ENCODE results near the gene MIS12.

Gene MIS12

GRCh38 chr17:5473906-5474305, 12.5 kb upstream of the MIS12 start:
- Histone ChIP-seq H3K27me3 (ENCODE audit: insufficient read depth, low read length, poor library complexity, severe bottlenecking) (no peaks in the 10 kb centered on the region), H3K9me2 (replicated peaks; ENCODE audit: low read depth, low read length) (no peaks in the 10 kb centered on the region), H2AFZ (ENCODE audit: low read length) (no peak overlapping the region), H3K36me3 (ENCODE audit: insufficient read depth, low read length) (peaks cover 66% of the 10 kb centered on the region), H3K79me2 (ENCODE audit: insufficient read depth, low read length) (peaks cover 16% of the 10 kb centered on the region), H3K4me1 (ENCODE audit: insufficient read depth, low read length, poor library complexity, severe bottlenecking) (no peaks in the 10 kb centered on the region), H3K4me2 (ENCODE audit: low read depth, low read length, poor library complexity, severe bottlenecking) (no peak overlapping the region), H3K4me3 (ENCODE audit: low read length, poor library complexity, severe bottlenecking) (no peak overlapping the region), H3K9ac (ENCODE audit: low read depth, low read length, poor library complexity, severe bottlenecking) (no peak overlapping the region), H3F3A (ENCODE audit: low read depth) (no peaks in the 10 kb centered on the region), H4K20me1 (ENCODE audit: insufficient read depth, low read length, poor library complexity, severe bottlenecking) (peaks cover 4% of the 10 kb centered on the region), H3K9me3 (ENCODE audit: insufficient read depth, low read depth, low read length) (no peaks in the 10 kb centered on the region)
- TF ChIP-seq EZH2phosphoT487 (IDR thresholded peaks at IDR 0.05; ENCODE audit: borderline replicate concordance): no peak
- TF ChIP-seq, protein P1, sequence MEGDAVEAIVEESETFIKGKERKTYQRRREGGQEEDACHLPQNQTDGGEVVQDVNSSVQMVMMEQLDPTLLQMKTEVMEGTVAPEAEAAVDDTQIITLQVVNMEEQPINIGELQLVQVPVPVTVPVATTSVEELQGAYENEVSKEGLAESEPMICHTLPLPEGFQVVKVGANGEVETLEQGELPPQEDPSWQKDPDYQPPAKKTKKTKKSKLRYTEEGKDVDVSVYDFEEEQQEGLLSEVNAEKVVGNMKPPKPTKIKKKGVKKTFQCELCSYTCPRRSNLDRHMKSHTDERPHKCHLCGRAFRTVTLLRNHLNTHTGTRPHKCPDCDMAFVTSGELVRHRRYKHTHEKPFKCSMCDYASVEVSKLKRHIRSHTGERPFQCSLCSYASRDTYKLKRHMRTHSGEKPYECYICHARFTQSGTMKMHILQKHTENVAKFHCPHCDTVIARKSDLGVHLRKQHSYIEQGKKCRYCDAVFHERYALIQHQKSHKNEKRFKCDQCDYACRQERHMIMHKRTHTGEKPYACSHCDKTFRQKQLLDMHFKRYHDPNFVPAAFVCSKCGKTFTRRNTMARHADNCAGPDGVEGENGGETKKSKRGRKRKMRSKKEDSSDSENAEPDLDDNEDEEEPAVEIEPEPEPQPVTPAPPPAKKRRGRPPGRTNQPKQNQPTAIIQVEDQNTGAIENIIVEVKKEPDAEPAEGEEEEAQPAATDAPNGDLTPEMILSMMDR (conservative IDR thresholded peaks at IDR 0.05; ENCODE audit: low read length): no peak

GRCh38 chr17:5478992-5479391, 7.4 kb upstream of the MIS12 start:
- H3K4me3 ChIP-seq (ENCODE audit: low read length, poor library complexity, severe bottlenecking): no peak overlapping the region
- no peaks in the 10 kb centered on the region for H3K9me2 ChIP-seq (replicated peaks; ENCODE audit: low read depth, low read length)
- H2AFZ ChIP-seq (ENCODE audit: low read length): no peak overlapping the region
- peaks cover 24% of the 10 kb centered on the region for H4K20me1 ChIP-seq (ENCODE audit: insufficient read depth, low read length, poor library complexity, severe bottlenecking)
- no peaks in the 10 kb centered on the region for H3K27me3 ChIP-seq (ENCODE audit: insufficient read depth, low read length, poor library complexity, severe bottlenecking)
- H3K9ac ChIP-seq (ENCODE audit: low read depth, low read length, poor library complexity, severe bottlenecking): no peak overlapping the region
- peaks cover 81% of the 10 kb centered on the region for H3K36me3 ChIP-seq (ENCODE audit: insufficient read depth, low read length)
- H3K4me2 ChIP-seq (ENCODE audit: low read depth, low read length, poor library complexity, severe bottlenecking): no peak overlapping the region
- TF ChIP-seq EZH2phosphoT487 (IDR thresholded peaks at IDR 0.05; ENCODE audit: borderline replicate concordance): no peak
- TF ChIP-seq, protein P1 (conservative IDR thresholded peaks at IDR 0.05; ENCODE audit: low read length): no peak
- H3F3A ChIP-seq (ENCODE audit: low read depth): no peaks in the 10 kb centered on the region
- H3K79me2 ChIP-seq (ENCODE audit: insufficient read depth, low read length): peaks cover 54% of the 10 kb centered on the region
- peaks cover 17% of the 10 kb centered on the region for H3K4me1 ChIP-seq (ENCODE audit: insufficient read depth, low read length, poor library complexity, severe bottlenecking)
- no peaks in the 10 kb centered on the region for H3K9me3 ChIP-seq (ENCODE audit: insufficient read depth, low read depth, low read length)

DNA sequence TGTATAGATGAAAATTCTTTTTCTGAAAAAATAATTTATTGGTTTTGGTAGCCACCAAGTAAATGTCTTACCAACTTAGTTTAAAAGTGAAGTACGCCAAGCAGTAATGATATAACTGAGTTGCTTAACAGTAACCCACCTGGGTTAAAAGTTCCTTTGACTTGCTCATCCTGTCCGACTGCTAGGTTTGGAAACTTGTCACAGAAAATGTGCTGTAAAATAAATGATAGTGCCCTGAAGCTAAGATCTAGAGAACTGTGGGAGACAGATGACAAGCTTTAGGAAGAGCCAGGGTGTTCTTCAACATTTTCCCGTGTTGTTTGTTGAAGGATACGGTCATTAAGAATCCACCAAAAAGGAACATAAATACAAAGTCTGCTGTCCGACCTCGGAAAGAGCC, 5.4 kb upstream of the MIS12 start:
- Histone ChIP-seq H3K4me1 (ENCODE audit: insufficient read depth, low read length, poor library complexity, severe bottlenecking) (peaks cover 29% of the 10 kb centered on the region), H3K9me3 (ENCODE audit: insufficient read depth, low read depth, low read length) (no peaks in the 10 kb centered on the region), H3F3A (ENCODE audit: low read depth) (no peaks in the 10 kb centered on the region), H3K4me3 (ENCODE audit: low read length, poor library complexity, severe bottlenecking) (no peak overlapping the region), H3K79me2 (ENCODE audit: insufficient read depth, low read length) (peaks cover 74% of the 10 kb centered on the region), H2AFZ (ENCODE audit: low read length) (no peak overlapping the region), H3K27me3 (ENCODE audit: insufficient read depth, low read length, poor library complexity, severe bottlenecking) (no peaks in the 10 kb centered on the region), H3K4me2 (ENCODE audit: low read depth, low read length, poor library complexity, severe bottlenecking) (no peak overlapping the region), H4K20me1 (ENCODE audit: insufficient read depth, low read length, poor library complexity, severe bottlenecking) (peaks cover 33% of the 10 kb centered on the region), H3K9ac (ENCODE audit: low read depth, low read length, poor library complexity, severe bottlenecking) (no peak overlapping the region), H3K9me2 (replicated peaks; ENCODE audit: low read depth, low read length) (no peaks in the 10 kb centered on the region), H3K36me3 (ENCODE audit: insufficient read depth, low read length) (peaks cover 64% of the 10 kb centered on the region)
- no peak for TF ChIP-seq EZH2phosphoT487 (IDR thresholded peaks at IDR 0.05; ENCODE audit: borderline replicate concordance)
- TF ChIP-seq, protein P1 (conservative IDR thresholded peaks at IDR 0.05; ENCODE audit: low read length): no peak

All from Loucy (cell line).